Activated CD4-positive, alpha-beta T cell treated with anti-CD3 and anti-CD28 coated beads, Interleukin-2, amount 50 U/mL, for 1 hour (primary cell): ENCODE results near the gene GABPB1.

Source experiments
- DNase-seq: peaks from one replicate; pipeline ENCODE4 v3.0.0-alpha.2; 2020

The GABPB1 gene

GRCh38 chr15:50236433-50236832 is 118.6 kb downstream of the GABPB1 start:
- no peak for DNase-seq

DNA sequence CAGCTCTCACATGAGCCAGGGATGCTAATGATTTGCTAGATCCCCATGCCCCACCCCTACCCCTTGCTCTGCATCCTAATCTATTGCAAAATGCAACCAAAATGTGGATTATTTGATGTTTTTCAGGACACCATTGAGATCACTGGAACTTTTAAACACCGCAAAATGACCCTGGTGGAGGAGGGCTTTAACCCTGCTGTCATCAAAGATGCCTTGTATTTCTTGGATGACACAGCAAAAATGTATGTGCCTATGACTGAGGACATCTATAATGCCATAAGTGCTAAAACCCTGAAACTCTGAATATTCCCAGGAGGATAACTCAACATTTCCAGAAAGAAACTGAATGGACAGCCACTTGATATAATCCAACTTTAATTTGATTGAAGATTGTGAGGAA is 119.2 kb downstream of the GABPB1 start:
- DNase-seq = no peak

DNA sequence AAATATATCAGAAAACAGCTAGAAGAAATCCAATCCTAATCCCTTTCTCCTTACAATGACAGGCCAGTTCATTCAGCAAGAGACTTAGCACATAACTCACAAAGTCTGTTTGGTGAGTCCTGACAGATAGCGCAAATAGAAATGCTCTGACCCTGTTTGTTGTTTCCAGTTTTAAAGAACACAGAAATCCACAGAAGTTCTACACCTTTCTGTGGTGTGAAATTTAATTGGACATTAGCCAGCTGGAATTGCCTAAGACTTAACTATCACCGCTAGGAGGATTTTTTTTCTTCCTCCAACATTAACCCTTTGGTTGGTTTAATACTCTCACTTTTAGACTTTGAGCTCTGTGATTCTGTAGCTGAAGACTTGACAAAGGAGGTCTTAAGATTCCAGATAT is 120.2 kb downstream of the GABPB1 start:
- no peak for DNase-seq

DNA sequence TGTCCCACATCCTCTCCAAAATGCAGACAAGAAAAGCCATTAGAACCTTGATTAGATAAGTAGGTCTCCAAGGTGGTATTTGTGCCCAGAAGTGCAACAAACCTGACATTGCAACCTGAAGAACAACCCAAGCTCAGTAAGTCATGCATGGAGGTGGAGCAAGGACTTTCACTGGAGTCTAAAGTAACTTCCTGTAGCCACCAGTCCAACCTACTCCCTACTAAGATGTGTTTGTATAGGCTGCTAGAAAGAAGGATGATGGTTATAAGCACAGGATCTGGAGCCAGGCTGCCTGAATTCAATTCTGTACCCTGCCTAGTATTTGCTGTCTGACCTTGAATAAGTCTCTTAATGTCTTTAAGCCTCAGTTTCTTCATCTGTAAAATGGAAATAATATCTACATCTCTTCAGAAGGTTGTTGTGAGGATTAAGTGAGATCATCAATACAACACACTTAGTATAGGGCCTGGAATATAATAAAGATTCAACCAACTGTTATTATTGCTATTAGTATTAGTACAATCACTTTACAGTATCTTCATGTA is 121.7 kb downstream of the GABPB1 start:
- no peak for DNase-seq

GRCh38 chr15:50232791-50233190 is 122.2 kb downstream of the GABPB1 start:
- no peak for DNase-seq

DNA sequence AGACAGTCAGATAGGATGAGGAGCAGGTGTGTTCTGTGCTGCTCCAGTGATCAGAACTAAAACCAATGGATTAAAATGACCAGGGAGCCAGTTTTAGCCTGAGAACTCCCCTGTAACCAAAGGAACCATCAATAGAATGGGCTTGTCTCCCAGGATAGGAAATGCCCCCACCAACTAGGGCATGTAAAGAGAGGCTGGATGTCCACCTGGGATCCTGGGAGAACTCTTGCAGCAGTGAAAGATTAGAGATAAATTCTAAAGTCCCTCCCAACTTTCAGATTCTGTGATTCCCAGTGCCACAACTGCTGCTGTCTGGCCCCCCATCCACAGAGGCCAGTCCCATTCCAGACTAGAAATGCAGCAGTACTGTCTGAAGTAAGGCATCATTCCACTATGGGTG is 123.2 kb downstream of the GABPB1 start:
- no peak for DNase-seq

- DNase-seq = no peak
Observed at GRCh38 chr15:50229336-50229735, 125.7 kb downstream of the GABPB1 start.

DNA sequence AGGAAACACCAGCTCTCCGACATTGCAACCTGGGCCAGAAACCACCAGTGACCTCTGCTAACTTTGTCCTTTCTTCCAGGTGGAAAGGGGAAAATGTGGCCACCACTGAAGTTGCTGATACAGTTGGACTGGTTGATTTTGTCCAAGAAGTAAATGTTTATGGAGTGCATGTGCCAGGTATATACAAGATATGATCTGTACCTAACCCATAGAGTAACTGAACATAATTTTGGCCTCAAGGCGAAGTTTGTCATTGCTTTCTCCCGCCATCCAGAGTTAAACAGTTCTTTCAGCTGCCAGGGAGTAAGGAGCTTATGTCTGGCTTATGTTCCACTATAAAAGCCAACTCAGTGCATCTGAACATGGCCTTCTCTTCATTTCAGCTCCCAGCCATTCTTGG is 126.1 kb downstream of the GABPB1 start:
- DNase-seq = no peak

DNA sequence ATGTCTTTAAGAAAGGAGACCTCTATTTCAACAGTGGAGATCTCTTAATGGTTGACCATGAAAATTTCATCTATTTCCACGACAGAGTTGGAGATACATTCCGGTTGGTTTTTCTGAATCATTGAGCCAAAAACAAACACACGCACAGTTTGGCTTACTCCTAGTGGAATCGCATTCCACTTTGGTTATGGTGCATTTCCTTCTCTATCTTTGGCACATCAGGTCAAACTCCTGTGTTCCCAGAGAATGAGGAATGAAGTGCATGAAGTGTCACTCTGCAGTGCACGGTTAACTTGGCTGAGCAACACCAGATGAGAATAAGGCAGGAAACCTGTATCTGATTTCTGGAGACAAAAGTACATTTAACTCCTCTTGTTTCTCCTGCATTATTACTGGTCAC is 127.9 kb downstream of the GABPB1 start:
- DNase-seq = no peak

DNA sequence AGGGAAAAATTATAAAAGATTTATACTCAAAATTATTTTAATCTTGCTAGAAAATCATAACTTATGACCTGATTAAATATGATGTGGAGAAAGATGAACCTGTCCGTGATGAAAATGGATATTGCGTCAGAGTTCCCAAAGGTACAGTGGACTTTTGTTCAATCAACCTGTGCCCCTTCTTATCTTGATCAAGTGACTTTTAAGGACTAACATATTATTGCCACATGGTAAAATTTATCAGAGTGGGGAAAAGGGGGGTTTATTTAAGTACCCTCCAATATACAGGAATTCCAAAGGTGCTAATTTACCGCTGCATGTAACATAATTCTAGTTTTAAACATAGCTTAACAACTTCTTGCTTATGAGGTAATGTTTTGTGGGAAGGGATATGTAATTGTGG is 129.1 kb downstream of the GABPB1 start:
- no peak for DNase-seq
